K562 (cell line): ENCODE data around the gene PPARG. TPM values are rescaled to one million over a fixed set of nuclear protein-coding genes. Genes with fewer than 3 reads are reported as not detected.

Experiments used
- ATAC-seq: fragments of 200-7000 bp; cut with Tn5 transposase; 3 replicates; pipeline ENCODE4 v1.9.1; 2020; ENCODE audit warnings: moderate library complexity
- BruUV-seq: library from RNA; stranded (reverse); fragments of 400-500 nt; replicated peaks from 2 replicates; lab custom pipeline; 2021; lab: Mats Ljungman, UMichigan
- CTCF ChIA-PET: fragments of 300-600 bp; formaldehyde crosslinking; extraction: SDS; loops from one replicate; lab custom pipeline; 2021; ENCODE audit warnings: low intra/inter-chr PET ratio; lab: Yijun Ruan, JAX
- POLR2A ChIA-PET: fragments of 300-600, 350-650 bp; sonication (Branson Sonifier 250); formaldehyde crosslinking; extraction: SDS; loops from one replicate; lab custom pipeline; 2021; ENCODE audit warnings: antibody characterized with exemption, inconsistent platforms; lab: Yijun Ruan, JAX
- DNase-seq, 4 experiments: peaks; one replicate each; pipeline versions ENCODE4 v3.0.0 to v3.0.0-alpha.2; 2011 to 2018; ENCODE audit warnings: low spot score in 3 of 4, mixed read lengths in 3 of 4; ENCODE audit errors: extremely low read depth in 1 of 4
- FAIRE-seq: peaks from 2 replicates; lab custom pipeline; 2011; peaks lifted over from hg19 to GRCh38; lab: Jason Lieb, UNC
- H2AFZ ChIP-seq: 2 replicates; pipeline ENCODE4 v1.6.0; 2011; ENCODE audit warnings: low read depth, low read length, control low read depth, inconsistent platforms
- H3K27ac ChIP-seq: fragments of 200-600 bp; 3 replicates; pipeline ENCODE4 v1.8.0; 2011; ENCODE audit warnings: low read depth, mild to moderate bottlenecking, control low read depth, inconsistent platforms, low read length, moderate library complexity, mixed read lengths; ENCODE audit errors: extremely low read depth
- H3K27me3 ChIP-seq, 2 experiments: fragments of 300-600 bp in 1 of 2; 2 replicates in 1 of 2; 3 replicates in 1 of 2; pipeline versions ENCODE4 v1.6.0 to v1.8.0; 2011; ENCODE audit warnings: inconsistent platforms in 2 of 2, low read length in 2 of 2, mild to moderate bottlenecking in 1 of 2, mixed read lengths in 1 of 2, moderate library complexity in 1 of 2; ENCODE audit not compliant: control insufficient read depth in 2 of 2, insufficient read depth in 2 of 2
- H3K36me3 ChIP-seq: fragments of 300-600 bp; 3 replicates; pipeline ENCODE4 v1.8.0; 2011; ENCODE audit warnings: mild to moderate bottlenecking, low read length, inconsistent platforms; ENCODE audit not compliant: control insufficient read depth, insufficient read depth
- H3K4me1 ChIP-seq, 2 experiments: fragments of 200-600 bp in 1 of 2; replicated peaks in 1 of 2; 2 replicates in 1 of 2; 3 replicates in 1 of 2; pipeline versions ENCODE4 v1.5.1 to v1.8.0; 2011; ENCODE audit warnings: inconsistent platforms in 2 of 2, low read length in 2 of 2, mild to moderate bottlenecking in 1 of 2, mixed read lengths in 1 of 2, moderate library complexity in 1 of 2; ENCODE audit not compliant: control insufficient read depth in 2 of 2, insufficient read depth in 2 of 2
- H3K4me2 ChIP-seq: 2 replicates; pipeline ENCODE4 v1.6.1; 2011; ENCODE audit warnings: low read length, control low read depth, inconsistent platforms, mixed read lengths; ENCODE audit not compliant: insufficient read depth
- H3K4me3 ChIP-seq: fragments of 200-600 bp; sonication (generic), shearing (Covaris generic); 2 replicates; pipeline ENCODE4 v1.5.1; 2016; ENCODE audit warnings: control low read depth, inconsistent platforms
- H3K79me2 ChIP-seq: fragments of 200-600 bp; 3 replicates; pipeline ENCODE4 v1.8.0; 2011; ENCODE audit warnings: low read length, inconsistent platforms; ENCODE audit not compliant: control insufficient read depth, insufficient read depth
- H3K9ac ChIP-seq, 2 experiments: 2 replicates each; pipeline versions ENCODE4 v1.6.0 to v1.6.1; 2011; ENCODE audit warnings: low read depth in 2 of 2, low read length in 2 of 2, control low read depth in 1 of 2, inconsistent platforms in 1 of 2, mild to moderate bottlenecking in 1 of 2, mixed read lengths in 1 of 2; ENCODE audit not compliant: insufficient read depth in 1 of 2
- H3K9me1 ChIP-seq: one replicate; pipeline ENCODE4 v1.6.0; 2011; ENCODE audit warnings: inconsistent platforms, mild to moderate bottlenecking, low read length, moderate library complexity; ENCODE audit not compliant: control insufficient read depth, insufficient read depth
- H3K9me3 ChIP-seq: replicated peaks from 2 replicates; pipeline ENCODE4 v1.5.1; 2011; ENCODE audit warnings: low read depth, low read length, inconsistent platforms; ENCODE audit not compliant: control insufficient read depth, insufficient read depth
- H4K20me1 ChIP-seq: replicated peaks from 2 replicates; pipeline ENCODE4 v1.6.1; 2011; ENCODE audit warnings: low read length, inconsistent platforms, mixed read lengths; ENCODE audit not compliant: control insufficient read depth, insufficient read depth
- DIDO1 ChIP-seq: fragments of 450-650 bp; IDR thresholded peaks from 2 replicates; pipeline ENCODE4 v1.6.1; 2016; ENCODE audit warnings: low read depth, missing biosample characterization, missing genetic modification characterization
- NEUROD1 ChIP-seq: fragments of 150-350 bp; IDR thresholded peaks from 2 replicates; pipeline ENCODE4 v1.6.1; 2014; ENCODE audit warnings: borderline replicate concordance, low read length, low read depth; ENCODE audit not compliant: partially characterized antibody
- OTX1 ChIP-seq: fragments of 450-650 bp; formaldehyde crosslinking; IDR thresholded peaks from 2 replicates; pipeline ENCODE4 v1.4.0; 2022; ENCODE audit warnings: mild to moderate bottlenecking
- PRPF4 ChIP-seq: fragments of 200-400 bp; formaldehyde crosslinking; IDR thresholded peaks from one replicate; pipeline ENCODE4 v1.6.1; 2017; ENCODE audit warnings: low read length, low read depth, mild to moderate bottlenecking; ENCODE audit not compliant: insufficient read depth, poor library complexity, severe bottlenecking
- RBM14 ChIP-seq: fragments of 200-400 bp; formaldehyde crosslinking; IDR thresholded peaks from 2 replicates; pipeline ENCODE4 v1.6.1; 2018; ENCODE audit warnings: low read depth, mild to moderate bottlenecking, low read length, moderate library complexity, borderline replicate concordance; ENCODE audit not compliant: insufficient read depth
- SMAD3 ChIP-seq: fragments of 450-650 bp; formaldehyde crosslinking; conservative IDR thresholded peaks from 2 replicates; pipeline ENCODE4 v1.4.0; 2020; ENCODE audit warnings: mild to moderate bottlenecking
- TCF3 ChIP-seq: sonication (generic); formaldehyde crosslinking; IDR thresholded peaks from 2 replicates; pipeline ENCODE4 v1.4.0; 2020; ENCODE audit warnings: mild to moderate bottlenecking, missing genetic modification reagents
- ZBTB1 ChIP-seq: sonication (generic); formaldehyde crosslinking; IDR thresholded peaks from 2 replicates; pipeline ENCODE4 v1.8.1; 2023; ENCODE audit warnings: missing genetic modification reagents, low read depth, mild to moderate bottlenecking, borderline replicate concordance
- ZNF444 ChIP-seq: fragments of 250-450 bp; sonication (Bioruptor Pico); IDR thresholded peaks from 2 replicates; pipeline ENCODE4 v1.4.0; 2020; ENCODE audit warnings: mild to moderate bottlenecking, moderate library complexity
- WGBS: fragments of 100-300 bp; shearing (Covaris generic); methylation state at CpG from one replicate; pipeline ENCODE4 v1.1.6; 2016; ENCODE audit warnings: low coverage, mixed read lengths; ENCODE audit not compliant: insufficient coverage; ENCODE audit errors: missing lambda C conversion rate; 5-methylcytosine and 5-hydroxymethylcytosine counted together
- in situ Hi-C: fragments of 300-500 bp; cut with MboI; formaldehyde crosslinking; loops from 4 replicates; pipeline ENCODE4 v1.15.0; 2018; ENCODE audit warnings: inconsistent platforms, mixed read lengths
- intact Hi-C: fragments of 100-400 bp; cut with micrococcal nuclease; formaldehyde crosslinking; loops from 2 replicates; pipeline ENCODE4 v1.14.2; 2022
- polyA plus RNA-seq, 8 experiments: library from polyadenylated mRNA; depleted of rRNA in 4 of 8; stranded (reverse) in 5 of 8; unstranded in 3 of 8; fragments of >200 nt; fragmentation: Nextera tagmentation in 2 of 8; fragmentation: Illumina TruSeq in 1 of 8; extraction: Ambion mirVana in 2 of 8; extraction: Trizol in 1 of 8; gene quantifications; 2 replicates each; pipeline versions ENCODE4 v1.2.1 to v1.2.3, GENCODE V29; 2011 to 2014; ENCODE audit warnings: inconsistent platforms in 1 of 8, missing spikeins in 1 of 8
- total RNA-seq, 7 experiments: library from RNA; depleted of rRNA in 6 of 7; stranded (reverse); fragments of >200 nt in 6 of 7; fragmentation: Illumina TruSeq in 2 of 7; extraction: Trizol in 2 of 7; gene quantifications; 2 replicates each; pipeline versions ENCODE4 v1.2.1 to v1.2.3, GENCODE V29; 2011 to 2021; ENCODE audit warnings: low replicate concordance in 1 of 7
- TF ChIP-seq, protein P1 (sequence below): fragments of 250-450 bp; sonication (Bioruptor Pico); IDR thresholded peaks from 2 replicates; pipeline ENCODE4 v1.5.0; 2021; ENCODE audit warnings: mild to moderate bottlenecking, moderate library complexity
- TF ChIP-seq, protein P2 (sequence below): fragments of 450-650 bp; IDR thresholded peaks from one replicate; pipeline ENCODE4 v1.6.1; 2018; ENCODE audit warnings: mild to moderate bottlenecking, moderate library complexity; ENCODE audit not compliant: partially characterized antibody
- TF ChIP-seq, protein P3 (sequence below): fragments of 250-450 bp; sonication (Bioruptor Pico); IDR thresholded peaks from 2 replicates; pipeline ENCODE4 v1.8.0; 2022; ENCODE audit warnings: inconsistent platforms

The PPARG gene
- total and polyA plus RNA-seq, 9 of the 15 experiments (the other 6 are each of a cell fraction or from before 2014, with no cell fraction given): not detected

DNA sequence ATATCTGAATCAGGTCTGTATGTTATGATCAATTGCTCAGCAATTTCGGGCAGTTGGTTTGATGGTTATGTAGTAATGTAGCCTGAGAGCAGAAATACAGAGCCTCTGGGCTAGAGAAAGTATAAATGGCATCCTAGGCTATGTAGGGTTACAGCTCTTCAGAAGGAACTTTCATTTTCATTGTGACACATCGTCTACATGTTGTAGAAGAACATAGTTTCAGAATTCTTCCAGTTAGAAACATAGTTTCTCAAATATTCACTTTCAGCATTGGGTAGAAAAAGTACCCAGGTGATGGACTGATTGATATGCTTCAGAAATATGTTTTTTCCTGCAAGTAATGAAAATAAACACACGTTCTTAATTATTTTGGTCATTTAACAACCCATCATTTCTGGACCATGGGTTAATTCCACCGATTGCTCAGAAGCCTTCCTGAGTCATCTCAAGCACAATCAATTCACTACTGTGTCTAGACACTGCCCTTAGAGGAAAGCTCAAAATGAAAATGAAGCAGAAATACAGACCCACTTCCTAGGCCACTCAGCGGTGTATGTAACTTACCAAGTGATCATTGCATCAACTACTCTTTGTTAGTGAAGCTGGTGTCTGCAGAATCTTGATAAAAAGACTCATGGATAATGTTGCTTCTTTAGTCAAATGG, 106.6 kb downstream of the PPARG start:
- Histone ChIP-seq H3K9me1 (no peaks in the 10 kb centered on the region), H3K27ac (no peak overlapping the region), H3K9ac (no peak overlapping the region), H3K4me3 (no peak overlapping the region), H3K9me3 (no peaks in the 10 kb centered on the region), H4K20me1 (no peaks in the 10 kb centered on the region), H2AFZ (no peak overlapping the region), H3K36me3 (no peaks in the 10 kb centered on the region), H3K27me3 (peaks cover 6 to 7% of the 10 kb centered on the region in 2 experiments; a peak in 4 of 5 replicates), H3K4me2 (no peak overlapping the region), H3K79me2 (no peaks in the 10 kb centered on the region), H3K4me1 (no peaks in the 10 kb centered on the region; a peak in 1 of 5 replicates)
- ChIA-PET CTCF (no interaction called here), POLR2A (interaction anchor here (1.8 kb wide), 1 partner anchor 10 kb away, joined by 5 read pairs; no protein-coding TSS in a partner anchor)
- no TSS peak for BruUV-seq
- in situ Hi-C loops (no loop called here), intact Hi-C loops (no loop called here)
- ATAC-seq: peak; percentile 50; the same call in 1 of the 3 replicates
- WGBS: 3% methylated on average over 5 of the region's 5 CpGs
- DNase-seq: no peak
- FAIRE-seq: peak; percentile 15
- TF ChIP-seq ZNF444: no peak
- no peak for TF ChIP-seq ZBTB1 (CRISPR knock-in tag)
- no peak for TF ChIP-seq OTX1
- TF ChIP-seq, protein P1, sequence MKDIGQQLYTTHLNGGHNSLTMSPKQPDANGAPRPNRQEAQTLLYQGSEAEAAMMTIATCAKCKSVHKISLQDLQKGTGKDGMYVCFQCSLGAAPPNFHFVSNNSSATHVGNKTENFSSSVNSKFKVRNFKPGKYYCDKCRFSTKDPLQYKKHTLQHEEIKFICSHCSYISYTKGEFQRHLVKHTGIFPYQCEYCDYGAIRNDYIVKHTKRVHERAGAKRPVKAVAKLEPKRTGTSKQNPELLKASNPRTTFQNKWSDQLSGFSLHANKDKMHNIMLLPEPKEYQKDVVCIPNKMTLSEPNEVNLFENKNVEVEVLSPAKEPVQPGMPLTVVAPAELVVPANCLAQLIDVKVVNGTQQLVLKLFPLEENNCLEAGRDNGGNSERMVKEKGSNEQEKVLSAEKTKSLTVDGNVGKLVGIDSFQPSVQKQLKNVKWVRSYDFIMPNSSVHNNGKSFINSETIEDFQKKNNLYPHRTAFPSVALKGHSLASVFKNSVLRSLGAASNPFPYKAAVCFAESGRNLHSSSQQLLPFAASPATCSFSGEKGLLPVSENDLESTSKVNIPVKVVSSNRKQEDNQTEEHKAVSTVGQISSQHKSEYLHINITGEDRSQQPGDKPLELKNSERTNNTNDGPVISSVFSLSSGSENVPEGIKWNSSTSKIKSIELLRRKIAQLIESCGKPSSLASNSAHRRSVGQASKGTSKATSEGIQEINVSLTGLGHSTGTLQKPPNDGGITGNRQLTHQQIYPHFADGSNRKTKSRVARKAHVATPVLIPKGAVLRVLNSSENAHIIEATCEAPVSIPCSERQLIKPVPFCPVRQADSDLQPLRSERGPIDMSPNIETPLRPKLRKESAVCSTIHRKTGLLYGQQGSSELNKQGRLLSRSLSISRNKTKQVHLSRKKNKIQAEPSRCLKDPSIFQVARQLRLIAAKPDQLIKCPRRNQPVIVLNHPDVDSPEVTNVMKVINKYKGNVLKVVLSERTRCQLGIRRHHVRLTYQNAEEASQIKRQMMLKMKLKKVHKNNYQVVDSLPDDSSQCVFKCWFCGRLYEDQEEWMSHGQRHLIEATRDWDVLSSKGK (CRISPR knock-in tag): no peak
- TF ChIP-seq TCF3 (CRISPR knock-in tag): no peak
- 0 out of 2 replicates have a peak, but pooled peaks have one; percentile 63 for TF ChIP-seq SMAD3 (CRISPR knock-in tag)
- TF ChIP-seq, protein P2, sequence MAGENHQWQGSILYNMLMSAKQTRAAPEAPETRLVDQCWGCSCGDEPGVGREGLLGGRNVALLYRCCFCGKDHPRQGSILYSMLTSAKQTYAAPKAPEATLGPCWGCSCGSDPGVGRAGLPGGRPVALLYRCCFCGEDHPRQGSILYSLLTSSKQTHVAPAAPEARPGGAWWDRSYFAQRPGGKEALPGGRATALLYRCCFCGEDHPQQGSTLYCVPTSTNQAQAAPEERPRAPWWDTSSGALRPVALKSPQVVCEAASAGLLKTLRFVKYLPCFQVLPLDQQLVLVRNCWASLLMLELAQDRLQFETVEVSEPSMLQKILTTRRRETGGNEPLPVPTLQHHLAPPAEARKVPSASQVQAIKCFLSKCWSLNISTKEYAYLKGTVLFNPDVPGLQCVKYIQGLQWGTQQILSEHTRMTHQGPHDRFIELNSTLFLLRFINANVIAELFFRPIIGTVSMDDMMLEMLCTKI: no peak
- TF ChIP-seq DIDO1 (tag): no peak
- TF ChIP-seq NEUROD1: no peak
- no peak for TF ChIP-seq RBM14
- TF ChIP-seq, protein P3, sequence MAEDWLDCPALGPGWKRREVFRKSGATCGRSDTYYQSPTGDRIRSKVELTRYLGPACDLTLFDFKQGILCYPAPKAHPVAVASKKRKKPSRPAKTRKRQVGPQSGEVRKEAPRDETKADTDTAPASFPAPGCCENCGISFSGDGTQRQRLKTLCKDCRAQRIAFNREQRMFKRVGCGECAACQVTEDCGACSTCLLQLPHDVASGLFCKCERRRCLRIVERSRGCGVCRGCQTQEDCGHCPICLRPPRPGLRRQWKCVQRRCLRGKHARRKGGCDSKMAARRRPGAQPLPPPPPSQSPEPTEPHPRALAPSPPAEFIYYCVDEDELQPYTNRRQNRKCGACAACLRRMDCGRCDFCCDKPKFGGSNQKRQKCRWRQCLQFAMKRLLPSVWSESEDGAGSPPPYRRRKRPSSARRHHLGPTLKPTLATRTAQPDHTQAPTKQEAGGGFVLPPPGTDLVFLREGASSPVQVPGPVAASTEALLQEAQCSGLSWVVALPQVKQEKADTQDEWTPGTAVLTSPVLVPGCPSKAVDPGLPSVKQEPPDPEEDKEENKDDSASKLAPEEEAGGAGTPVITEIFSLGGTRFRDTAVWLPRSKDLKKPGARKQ: no peak
- no peak for TF ChIP-seq PRPF4
